ENCODE results near the gene KCNA3. TPM values are rescaled to one million over a fixed set of nuclear protein-coding genes. Genes with fewer than 3 reads are reported as not detected.
A peak's percentile ranks its signal among the peaks of the same experiment; 100 is the strongest.

KCNA3 gene
- total and polyA plus RNA-seq, 8 donors = 0.73 to 11.9 (median 3.3) TPM; not detected in 4

- TF ChIP-seq CTCF (IDR thresholded peaks at IDR 0.05) (no peak), POLR2A (IDR thresholded peaks at IDR 0.05) (no peak), EP300 (IDR thresholded peaks at IDR 0.05) (no peak), POLR2AphosphoS5 (IDR thresholded peaks at IDR 0.05) (no peak)
- WGBS, 5 donors = 62 to 71% (median 68%) methylated on average over 6 of the region's 6 CpGs
- peak overlapping the region in 2 of 5 donors; percentile 54 to 56 for H3K27ac ChIP-seq
- DNase-seq = no peak
- intact Hi-C loops (cut with DNase I; ENCODE audit: low total_unique reads) = loop anchor here (5.0 kb wide), 1 partner anchor 135 kb away; no protein-coding TSS in a partner anchor
- H3K27me3 ChIP-seq = peaks cover 0 to 14% (median 2%) of the 10 kb centered on the region in 3 donors
- H3K9me3 ChIP-seq = no peaks in the 10 kb centered on the region
- H3K4me1 ChIP-seq = peaks cover 0 to 19% (median 13%) of the 10 kb centered on the region in 4 donors
- no peak overlapping the region for H3K4me3 ChIP-seq
- H3K36me3 ChIP-seq = no peaks in the 10 kb centered on the region
Measured at GRCh38 chr1:110631836-110632620, 42.7 kb downstream of the KCNA3 start.

- Histone ChIP-seq H3K36me3 (no peaks in the 10 kb centered on the region), H3K27me3 (peaks cover 0 to 14% (median 2%) of the 10 kb centered on the region in 3 donors), H3K4me3 (no peak overlapping the region), H3K27ac (peak overlapping the region in 1 of 5 donors; percentile 54), H3K9me3 (no peaks in the 10 kb centered on the region), H3K4me1 (peaks cover 0 to 19% (median 13%) of the 10 kb centered on the region in 4 donors)
- no peak for TF ChIP-seq POLR2A (IDR thresholded peaks at IDR 0.05)
- TF ChIP-seq CTCF (IDR thresholded peaks at IDR 0.05) = peak in 6 of 7 experiments; percentile 26 to 82 (median 72)
- WGBS, 5 donors = 31 to 43% (median 37%) methylated on average over 11 to 13 of the region's 13 CpGs
- DNase-seq = peak; percentile 80 to 88
- intact Hi-C loops (cut with DNase I; ENCODE audit: low total_unique reads) = loop anchor here (5.0 kb wide), 1 partner anchor 136 kb away; no protein-coding TSS in a partner anchor
Measured at GRCh38 chr1:110630839-110631663, 43.7 kb downstream of the KCNA3 start.

GRCh38 chr1:110628323-110629105, 46.2 kb downstream of the KCNA3 start:
- Histone ChIP-seq H3K36me3 (no peaks in the 10 kb centered on the region), H3K4me3 (no peak overlapping the region), H3K27me3 (peaks cover 0 to 14% (median 2%) of the 10 kb centered on the region in 3 donors), H3K4me1 (peaks cover 0 to 4% (median 0%) of the 10 kb centered on the region in 4 donors), H3K9me3 (no peaks in the 10 kb centered on the region), H3K27ac (no peak overlapping the region)
- WGBS, 5 donors = 68 to 84% (median 81%) methylated on average over 6 of the region's 6 CpGs
- no peak for TF ChIP-seq CTCF (IDR thresholded peaks at IDR 0.05)
- intact Hi-C loops (cut with DNase I; ENCODE audit: low total_unique reads) = no loop called here
- DNase-seq = no peak

- no peak for TF ChIP-seq POLR2A (IDR thresholded peaks at IDR 0.05)
- no peak for TF ChIP-seq CTCF (IDR thresholded peaks at IDR 0.05)
- no peak for TF ChIP-seq POLR2AphosphoS5 (IDR thresholded peaks at IDR 0.05)
- no peak for TF ChIP-seq EP300 (IDR thresholded peaks at IDR 0.05)
- intact Hi-C loops (cut with DNase I; ENCODE audit: low total_unique reads) = no loop called here
- 63 to 91% (median 83%) methylated on average over 2 of the region's 2 CpGs for WGBS, 5 donors
- H3K9me3 ChIP-seq = no peaks in the 10 kb centered on the region
- peaks cover 0 to 14% (median 2%) of the 10 kb centered on the region in 3 donors for H3K27me3 ChIP-seq
- DNase-seq = no peak
- H3K36me3 ChIP-seq = no peaks in the 10 kb centered on the region
- no peak overlapping the region for H3K4me3 ChIP-seq
- no peaks in the 10 kb centered on the region for H3K4me1 ChIP-seq
- H3K27ac ChIP-seq = no peak overlapping the region
Measured at GRCh38 chr1:110627764-110628163, 47.0 kb downstream of the KCNA3 start.

Measured in stomach (tissue), 9 donors.